ENCODE measurements around the gene PIK3R1. TPM values are rescaled to one million over a fixed set of nuclear protein-coding genes. Genes with fewer than 3 reads are reported as not detected.
A peak's percentile ranks its signal among the peaks of the same experiment; 100 is the strongest.

The PIK3R1 gene
- total and polyA plus RNA-seq, 10 donors, result 4.9 to 200 (median 108) TPM

DNA sequence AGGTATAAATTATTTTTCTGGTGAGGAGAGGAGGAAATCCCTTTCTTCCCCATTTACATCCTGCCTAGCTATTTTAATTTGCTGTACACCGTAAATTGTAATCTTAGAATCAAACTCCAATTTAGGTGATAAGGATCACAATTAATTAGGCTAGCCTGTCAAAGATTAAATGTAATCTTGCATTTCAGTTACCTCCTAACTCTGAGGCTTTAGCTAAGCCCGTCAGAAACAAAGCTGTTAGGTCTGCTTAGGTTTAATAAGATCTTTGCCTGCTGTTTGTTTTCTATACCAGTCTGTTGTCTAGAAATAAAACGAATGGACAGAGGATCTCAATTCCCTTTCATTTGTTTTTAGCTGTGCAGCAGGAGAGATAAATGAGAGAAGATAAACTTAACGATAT is 51.5 kb downstream of the PIK3R1 start:
- H3K27me3 ChIP-seq (replicated peaks in 1 of 7), result no peaks in the 10 kb centered on the region
- peaks cover 64 to 95% (median 89%) of the 10 kb centered on the region in 6 donors for H3K4me1 ChIP-seq
- peak overlapping the region in 7 of 8 donors; percentile 29 to 76 (median 63) for H3K27ac ChIP-seq
- intact Hi-C loops (cut with DNase I; ENCODE audit: low total_unique reads), result no loop called here
- DNase-seq, result no peak
- 16 to 24% (median 18%) methylated on average over 4 of the region's 4 CpGs for whole genome bisulfite sequencing, 5 donors
- TF ChIP-seq, protein P1, sequence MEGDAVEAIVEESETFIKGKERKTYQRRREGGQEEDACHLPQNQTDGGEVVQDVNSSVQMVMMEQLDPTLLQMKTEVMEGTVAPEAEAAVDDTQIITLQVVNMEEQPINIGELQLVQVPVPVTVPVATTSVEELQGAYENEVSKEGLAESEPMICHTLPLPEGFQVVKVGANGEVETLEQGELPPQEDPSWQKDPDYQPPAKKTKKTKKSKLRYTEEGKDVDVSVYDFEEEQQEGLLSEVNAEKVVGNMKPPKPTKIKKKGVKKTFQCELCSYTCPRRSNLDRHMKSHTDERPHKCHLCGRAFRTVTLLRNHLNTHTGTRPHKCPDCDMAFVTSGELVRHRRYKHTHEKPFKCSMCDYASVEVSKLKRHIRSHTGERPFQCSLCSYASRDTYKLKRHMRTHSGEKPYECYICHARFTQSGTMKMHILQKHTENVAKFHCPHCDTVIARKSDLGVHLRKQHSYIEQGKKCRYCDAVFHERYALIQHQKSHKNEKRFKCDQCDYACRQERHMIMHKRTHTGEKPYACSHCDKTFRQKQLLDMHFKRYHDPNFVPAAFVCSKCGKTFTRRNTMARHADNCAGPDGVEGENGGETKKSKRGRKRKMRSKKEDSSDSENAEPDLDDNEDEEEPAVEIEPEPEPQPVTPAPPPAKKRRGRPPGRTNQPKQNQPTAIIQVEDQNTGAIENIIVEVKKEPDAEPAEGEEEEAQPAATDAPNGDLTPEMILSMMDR (IDR thresholded peaks at IDR 0.05 in 8 of 11, conservative IDR thresholded peaks at IDR 0.05 in 3 of 11), result no peak
- no peak for TF ChIP-seq POLR2AphosphoS5 (IDR thresholded peaks at IDR 0.05)
- no peaks in the 10 kb centered on the region for H3K36me3 ChIP-seq
- H3K4me3 ChIP-seq, result no peak overlapping the region
- no peaks in the 10 kb centered on the region for H3K9me3 ChIP-seq

DNA sequence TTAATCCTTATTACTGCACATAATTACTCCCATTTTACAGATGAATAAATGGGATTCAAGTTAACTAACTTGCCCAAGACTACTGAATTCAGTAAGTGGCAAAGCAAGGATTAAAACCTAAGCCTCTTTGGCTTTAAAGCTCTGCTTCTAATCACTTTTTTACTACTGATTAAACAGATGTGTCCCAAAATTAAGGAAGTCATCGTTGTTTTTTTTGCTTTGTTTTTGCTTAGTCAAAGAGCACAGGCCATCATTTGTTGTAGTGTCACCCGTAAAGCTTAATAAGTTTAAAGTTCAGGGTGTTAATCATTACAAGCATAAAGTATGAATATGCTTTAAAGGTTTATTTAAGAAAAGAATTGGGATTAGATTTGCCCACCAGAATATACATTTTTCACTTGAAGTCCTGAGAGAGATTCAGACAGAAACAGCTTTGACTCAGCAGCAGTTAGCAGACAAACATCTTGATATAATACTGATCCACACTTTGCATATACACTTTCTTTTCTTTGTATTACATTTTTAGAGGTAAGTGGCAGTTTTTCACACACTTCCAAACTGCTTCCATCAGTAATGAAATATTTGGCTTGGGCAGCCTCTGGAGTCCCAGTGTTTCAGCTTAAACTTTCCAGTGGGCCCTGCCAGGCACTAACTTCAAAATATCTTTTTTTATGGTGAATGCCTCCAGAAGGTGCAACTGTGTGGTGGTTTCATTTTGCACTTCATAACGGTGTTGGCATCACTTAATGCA is 52.7 kb downstream of the PIK3R1 start:
- Histone ChIP-seq H3K27me3 (replicated peaks in 1 of 7) (no peaks in the 10 kb centered on the region), H3K36me3 (peaks cover 0 to 7% (median 0%) of the 10 kb centered on the region in 6 donors), H3K4me3 (peak overlapping the region in 1 of 8 donors; percentile 8), H3K27ac (peak overlapping the region in 7 of 8 donors; percentile 32 to 76 (median 63)), H3K4me1 (peaks cover 63 to 100% (median 96%) of the 10 kb centered on the region in 6 donors), H3K9me3 (no peaks in the 10 kb centered on the region)
- intact Hi-C loops (cut with DNase I; ENCODE audit: low total_unique reads), result no loop called here
- WGBS, 5 donors, result 32 to 43% (median 34%) methylated on average over 3 of the region's 3 CpGs
- no peak for DNase-seq
- no peak for TF ChIP-seq POLR2AphosphoS5 (IDR thresholded peaks at IDR 0.05)
- TF ChIP-seq POLR2A (IDR thresholded peaks at IDR 0.05), result no peak

DNA sequence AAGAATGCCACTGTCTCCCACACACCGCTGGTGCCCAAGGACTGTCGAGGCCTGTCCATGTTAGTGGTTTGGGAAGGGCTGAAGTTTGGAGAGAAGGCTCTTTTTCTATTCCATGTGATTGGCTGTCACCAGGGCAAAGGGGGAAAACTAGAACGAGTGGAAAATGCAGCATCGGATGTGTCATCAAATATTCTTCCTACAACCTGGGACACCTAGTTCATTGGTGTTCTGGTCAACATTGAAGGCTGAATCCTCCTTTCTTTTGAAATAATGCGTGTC is 53.2 kb downstream of the PIK3R1 start:
- 84 to 88% (median 84%) methylated on average over 5 of the region's 5 CpGs for WGBS, 5 donors
- H3K4me1 ChIP-seq, result peaks cover 61 to 100% (median 95%) of the 10 kb centered on the region in 6 donors
- peak overlapping the region in 1 of 8 donors; percentile 8 for H3K4me3 ChIP-seq
- intact Hi-C loops (cut with DNase I; ENCODE audit: low total_unique reads), result no loop called here
- DNase-seq, result no peak
- H3K27ac ChIP-seq, result peak overlapping the region in 7 of 8 donors; percentile 0 to 76 (median 59)
- peaks cover 0 to 12% (median 3%) of the 10 kb centered on the region in 6 donors for H3K36me3 ChIP-seq
- H3K9me3 ChIP-seq, result no peaks in the 10 kb centered on the region
- no peaks in the 10 kb centered on the region for H3K27me3 ChIP-seq (replicated peaks in 1 of 7)
- TF ChIP-seq, protein P1 (IDR thresholded peaks at IDR 0.05 in 8 of 11, conservative IDR thresholded peaks at IDR 0.05 in 3 of 11), result no peak
- TF ChIP-seq POLR2AphosphoS5 (IDR thresholded peaks at IDR 0.05) (no peak), POLR2A (IDR thresholded peaks at IDR 0.05) (no peak)

DNA sequence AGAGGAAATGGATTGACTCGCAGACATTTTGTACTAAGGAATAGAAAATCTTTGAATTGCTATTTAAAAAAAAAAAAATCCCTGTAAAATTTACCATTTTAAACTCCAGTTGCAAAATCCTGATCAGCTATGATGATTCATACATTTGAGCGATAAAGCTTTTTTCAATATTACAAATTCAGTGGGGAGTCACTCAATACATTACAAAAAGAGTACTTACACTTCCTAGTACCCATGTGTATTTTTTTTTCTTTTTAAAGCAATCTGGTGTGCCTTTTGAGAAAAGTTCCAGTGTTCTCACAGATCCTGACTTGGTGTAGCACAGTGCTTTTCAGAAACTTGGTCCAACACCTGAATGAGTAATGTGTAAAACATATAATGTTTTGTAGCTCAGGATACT is 54.3 kb downstream of the PIK3R1 start:
- Histone ChIP-seq H3K27me3 (replicated peaks in 1 of 7) (no peaks in the 10 kb centered on the region), H3K27ac (peak overlapping the region in 4 of 8 donors; percentile 19 to 76 (median 64)), H3K36me3 (peaks cover 0 to 22% (median 10%) of the 10 kb centered on the region in 6 donors), H3K9me3 (no peaks in the 10 kb centered on the region), H3K4me1 (peaks cover 53 to 100% (median 90%) of the 10 kb centered on the region in 6 donors), H3K4me3 (no peak overlapping the region)
- DNase-seq, result no peak
- intact Hi-C loops (cut with DNase I; ENCODE audit: low total_unique reads), result no loop called here
- TF ChIP-seq, protein P1 (IDR thresholded peaks at IDR 0.05 in 8 of 11, conservative IDR thresholded peaks at IDR 0.05 in 3 of 11), result no peak
- TF ChIP-seq POLR2A (IDR thresholded peaks at IDR 0.05), result no peak
- 63 to 77% (median 65%) methylated on average over 2 of the region's 2 CpGs for WGBS, 5 donors
